K562 (cell line): ENCODE measurements around the gene SH2D4B. TPM values are rescaled to one million over a fixed set of nuclear protein-coding genes. Genes with fewer than 3 reads are reported as not detected.

Experiments
- DACH1 ChIP-seq: fragments of 450-650 bp; IDR thresholded peaks from 2 replicates; pipeline ENCODE4 v1.6.1; 2018; ENCODE audit not compliant: partially characterized antibody
- DMBX1 ChIP-seq: fragments of 250-450 bp; sonication (Bioruptor Pico); IDR thresholded peaks from 2 replicates; pipeline ENCODE4 v1.8.0; 2022; ENCODE audit warnings: inconsistent platforms, mild to moderate bottlenecking, moderate library complexity, borderline replicate concordance
- GATA2 ChIP-seq: sonication (generic); formaldehyde crosslinking; IDR thresholded peaks from 2 replicates; pipeline ENCODE4 v1.4.0; 2020; ENCODE audit warnings: mild to moderate bottlenecking, missing genetic modification reagents
- MYC ChIP-seq, 2 experiments: fragments of 250-450 bp in 1 of 2; sonication (Bioruptor Pico) in 1 of 2; IDR thresholded peaks; 2 replicates each; pipeline versions ENCODE4 v1.5.1 to v1.6.1; 2012 to 2021; ENCODE audit warnings: low read depth in 2 of 2, borderline replicate concordance in 1 of 2, improper control_type of control experiment in 1 of 2, low read length in 1 of 2, mild to moderate bottlenecking in 1 of 2, moderate library complexity in 1 of 2
- NCOA4 ChIP-seq: fragments of 450-650 bp; IDR thresholded peaks from 2 replicates; pipeline ENCODE4 v1.6.1; 2018; ENCODE audit warnings: mild to moderate bottlenecking; ENCODE audit not compliant: partially characterized antibody
- POLR2AphosphoS5 ChIP-seq: IDR thresholded peaks from 2 replicates; pipeline ENCODE4 v1.6.1; 2011; ENCODE audit warnings: mild to moderate bottlenecking, low read depth, low read length, moderate library complexity; ENCODE audit not compliant: control insufficient read depth, insufficient read depth
- RB1 ChIP-seq: fragments of 450-650 bp; IDR thresholded peaks from 2 replicates; pipeline ENCODE4 v1.6.1; 2017; ENCODE audit warnings: low read depth, mild to moderate bottlenecking
- RBBP5 ChIP-seq: fragments of 200-600 bp; sonication (generic); IDR thresholded peaks from 2 replicates; pipeline ENCODE4 v1.6.1; 2012; ENCODE audit warnings: borderline replicate concordance, mild to moderate bottlenecking, low read length, control low read depth, inconsistent platforms; ENCODE audit not compliant: insufficient read depth, poor library complexity, severe bottlenecking
- SMARCC2 ChIP-seq: fragments of 450-650 bp; IDR thresholded peaks from 2 replicates; pipeline ENCODE4 v1.6.1; 2017; ENCODE audit warnings: antibody characterized with exemption, moderate library complexity, mild to moderate bottlenecking, low read depth
- TARDBP ChIP-seq: fragments of 450-650 bp; IDR thresholded peaks from 2 replicates; pipeline ENCODE4 v1.6.1; 2016
- YBX1 ChIP-seq: fragments of 450-650 bp; IDR thresholded peaks from 2 replicates; pipeline ENCODE4 v1.7.1; 2016; ENCODE audit warnings: mild to moderate bottlenecking
- ZNF133 ChIP-seq: fragments of 250-450 bp; sonication (Bioruptor Pico); IDR thresholded peaks from 2 replicates; pipeline ENCODE4 v1.4.0; 2020; ENCODE audit warnings: mild to moderate bottlenecking
- ZNF444 ChIP-seq: fragments of 250-450 bp; sonication (Bioruptor Pico); IDR thresholded peaks from 2 replicates; pipeline ENCODE4 v1.4.0; 2020; ENCODE audit warnings: mild to moderate bottlenecking, moderate library complexity
- ZNF561 ChIP-seq: fragments of 450-650 bp; formaldehyde crosslinking; conservative IDR thresholded peaks from 2 replicates; pipeline ENCODE4 v1.4.0; 2020; ENCODE audit warnings: mild to moderate bottlenecking, moderate library complexity
- polyA plus RNA-seq, 8 experiments: library from polyadenylated mRNA; depleted of rRNA in 4 of 8; stranded (reverse) in 5 of 8; unstranded in 3 of 8; fragments of >200 nt; fragmentation: Nextera tagmentation in 2 of 8; fragmentation: Illumina TruSeq in 1 of 8; extraction: Ambion mirVana in 2 of 8; extraction: Trizol in 1 of 8; gene quantifications; 2 replicates each; pipeline versions ENCODE4 v1.2.1 to v1.2.3, GENCODE V29; 2011 to 2014; ENCODE audit warnings: inconsistent platforms in 1 of 8, missing spikeins in 1 of 8
- total RNA-seq, 7 experiments: library from RNA; depleted of rRNA in 6 of 7; stranded (reverse); fragments of >200 nt in 6 of 7; fragmentation: Illumina TruSeq in 2 of 7; extraction: Trizol in 2 of 7; gene quantifications; 2 replicates each; pipeline versions ENCODE4 v1.2.1 to v1.2.3, GENCODE V29; 2011 to 2021; ENCODE audit warnings: low replicate concordance in 1 of 7
- TF ChIP-seq, protein P1 (sequence below): sonication (generic); formaldehyde crosslinking; IDR thresholded peaks from 2 replicates; pipeline ENCODE4 v1.8.0; 2022; ENCODE audit warnings: mild to moderate bottlenecking, missing genetic modification reagents
- TF ChIP-seq, protein P2 (sequence below): sonication (generic); formaldehyde crosslinking; IDR thresholded peaks from 2 replicates; pipeline ENCODE4 v1.8.0; 2022; ENCODE audit warnings: mild to moderate bottlenecking, missing genetic modification reagents
- TF ChIP-seq, protein P3 (sequence below): fragments of 450-650 bp; formaldehyde crosslinking; conservative IDR thresholded peaks from 2 replicates; pipeline ENCODE4 v1.4.0; 2022; ENCODE audit warnings: mild to moderate bottlenecking, missing genetic modification characterization
- TF ChIP-seq, protein P4 (sequence below): IDR thresholded peaks from 2 replicates; pipeline ENCODE4 v1.6.1; 2011; ENCODE audit warnings: borderline replicate concordance, low read depth, mild to moderate bottlenecking, moderate library complexity, low read length; ENCODE audit not compliant: insufficient read depth, poor library complexity, severe bottlenecking

SH2D4B gene
- total and polyA plus RNA-seq, 9 of the 15 experiments (the other 6 are each of a cell fraction or from before 2014, with no cell fraction given), result 0.03 to 0.14 (median 0.04) TPM; not detected in 4

DNA sequence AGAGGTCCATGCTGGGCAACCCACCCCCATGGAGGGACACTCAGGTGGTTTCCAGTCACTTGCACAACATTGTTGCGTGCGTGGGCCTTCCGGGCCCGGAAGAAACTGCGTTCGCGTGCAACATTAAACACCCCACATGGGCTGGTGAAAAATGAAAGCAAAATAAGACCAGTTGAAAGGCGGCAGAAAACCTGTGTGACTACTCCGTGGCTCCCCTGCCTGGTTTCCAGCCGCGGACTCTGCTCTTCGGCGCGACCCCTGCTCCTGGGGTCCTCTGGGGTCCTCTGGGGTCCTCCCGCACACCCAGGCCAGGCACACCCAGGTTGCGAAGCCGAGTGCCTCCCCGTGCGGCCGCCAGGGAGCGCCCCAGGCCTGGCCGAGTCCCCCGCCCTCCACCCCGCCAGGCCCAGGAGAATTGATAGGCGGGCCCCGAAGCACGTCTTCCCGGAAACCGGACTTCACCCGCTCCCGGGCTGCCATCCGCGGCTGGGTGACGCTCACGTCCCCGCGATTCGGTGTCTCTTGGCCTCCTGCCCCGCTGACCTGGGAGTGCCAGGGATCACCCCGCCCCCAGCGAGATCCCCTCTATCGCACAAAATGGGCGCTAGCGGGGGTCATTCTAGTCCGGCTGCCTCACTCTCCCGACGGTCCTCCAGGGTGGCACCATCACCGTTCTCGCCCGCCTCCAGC lies 1.9 kb upstream of the SH2D4B start (continued):
- TF ChIP-seq, protein P1, sequence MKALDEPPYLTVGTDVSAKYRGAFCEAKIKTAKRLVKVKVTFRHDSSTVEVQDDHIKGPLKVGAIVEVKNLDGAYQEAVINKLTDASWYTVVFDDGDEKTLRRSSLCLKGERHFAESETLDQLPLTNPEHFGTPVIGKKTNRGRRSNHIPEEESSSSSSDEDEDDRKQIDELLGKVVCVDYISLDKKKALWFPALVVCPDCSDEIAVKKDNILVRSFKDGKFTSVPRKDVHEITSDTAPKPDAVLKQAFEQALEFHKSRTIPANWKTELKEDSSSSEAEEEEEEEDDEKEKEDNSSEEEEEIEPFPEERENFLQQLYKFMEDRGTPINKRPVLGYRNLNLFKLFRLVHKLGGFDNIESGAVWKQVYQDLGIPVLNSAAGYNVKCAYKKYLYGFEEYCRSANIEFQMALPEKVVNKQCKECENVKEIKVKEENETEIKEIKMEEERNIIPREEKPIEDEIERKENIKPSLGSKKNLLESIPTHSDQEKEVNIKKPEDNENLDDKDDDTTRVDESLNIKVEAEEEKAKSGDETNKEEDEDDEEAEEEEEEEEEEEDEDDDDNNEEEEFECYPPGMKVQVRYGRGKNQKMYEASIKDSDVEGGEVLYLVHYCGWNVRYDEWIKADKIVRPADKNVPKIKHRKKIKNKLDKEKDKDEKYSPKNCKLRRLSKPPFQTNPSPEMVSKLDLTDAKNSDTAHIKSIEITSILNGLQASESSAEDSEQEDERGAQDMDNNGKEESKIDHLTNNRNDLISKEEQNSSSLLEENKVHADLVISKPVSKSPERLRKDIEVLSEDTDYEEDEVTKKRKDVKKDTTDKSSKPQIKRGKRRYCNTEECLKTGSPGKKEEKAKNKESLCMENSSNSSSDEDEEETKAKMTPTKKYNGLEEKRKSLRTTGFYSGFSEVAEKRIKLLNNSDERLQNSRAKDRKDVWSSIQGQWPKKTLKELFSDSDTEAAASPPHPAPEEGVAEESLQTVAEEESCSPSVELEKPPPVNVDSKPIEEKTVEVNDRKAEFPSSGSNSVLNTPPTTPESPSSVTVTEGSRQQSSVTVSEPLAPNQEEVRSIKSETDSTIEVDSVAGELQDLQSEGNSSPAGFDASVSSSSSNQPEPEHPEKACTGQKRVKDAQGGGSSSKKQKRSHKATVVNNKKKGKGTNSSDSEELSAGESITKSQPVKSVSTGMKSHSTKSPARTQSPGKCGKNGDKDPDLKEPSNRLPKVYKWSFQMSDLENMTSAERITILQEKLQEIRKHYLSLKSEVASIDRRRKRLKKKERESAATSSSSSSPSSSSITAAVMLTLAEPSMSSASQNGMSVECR (CRISPR knock-in tag), result no peak; the same call in 1 of the 2 replicates
- TF ChIP-seq, protein P2, sequence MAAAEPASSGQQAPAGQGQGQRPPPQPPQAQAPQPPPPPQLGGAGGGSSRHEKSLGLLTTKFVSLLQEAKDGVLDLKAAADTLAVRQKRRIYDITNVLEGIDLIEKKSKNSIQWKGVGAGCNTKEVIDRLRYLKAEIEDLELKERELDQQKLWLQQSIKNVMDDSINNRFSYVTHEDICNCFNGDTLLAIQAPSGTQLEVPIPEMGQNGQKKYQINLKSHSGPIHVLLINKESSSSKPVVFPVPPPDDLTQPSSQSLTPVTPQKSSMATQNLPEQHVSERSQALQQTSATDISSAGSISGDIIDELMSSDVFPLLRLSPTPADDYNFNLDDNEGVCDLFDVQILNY (CRISPR knock-in tag), result no peak
- TF ChIP-seq YBX1 (no peak), SMARCC2 (no peak), DACH1 (no peak), TARDBP (no peak), RBBP5 (no peak), NCOA4 (no peak), RB1 (peak; percentile 73; the same call in 1 of the 2 replicates), GATA2 (CRISPR knock-in tag) (no peak), DMBX1 (CRISPR knock-in tag) (no peak), ZNF561 (CRISPR knock-in tag) (no peak), POLR2AphosphoS5 (no peak), ZNF444 (CRISPR knock-in tag) (no peak), ZNF133 (CRISPR knock-in tag) (no peak), MYC (IDR thresholded peaks at IDR 0.05; ENCODE audit: low read depth, low read length) (peak; percentile 56; the same call in 1 of the 2 replicates), MYC (CRISPR knock-in tag; IDR thresholded peaks at IDR 0.05; ENCODE audit: borderline replicate concordance, low read depth) (no peak)
- TF ChIP-seq, protein P3, sequence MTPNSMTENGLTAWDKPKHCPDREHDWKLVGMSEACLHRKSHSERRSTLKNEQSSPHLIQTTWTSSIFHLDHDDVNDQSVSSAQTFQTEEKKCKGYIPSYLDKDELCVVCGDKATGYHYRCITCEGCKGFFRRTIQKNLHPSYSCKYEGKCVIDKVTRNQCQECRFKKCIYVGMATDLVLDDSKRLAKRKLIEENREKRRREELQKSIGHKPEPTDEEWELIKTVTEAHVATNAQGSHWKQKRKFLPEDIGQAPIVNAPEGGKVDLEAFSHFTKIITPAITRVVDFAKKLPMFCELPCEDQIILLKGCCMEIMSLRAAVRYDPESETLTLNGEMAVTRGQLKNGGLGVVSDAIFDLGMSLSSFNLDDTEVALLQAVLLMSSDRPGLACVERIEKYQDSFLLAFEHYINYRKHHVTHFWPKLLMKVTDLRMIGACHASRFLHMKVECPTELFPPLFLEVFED (CRISPR knock-in tag), result no peak
- TF ChIP-seq, protein P4, sequence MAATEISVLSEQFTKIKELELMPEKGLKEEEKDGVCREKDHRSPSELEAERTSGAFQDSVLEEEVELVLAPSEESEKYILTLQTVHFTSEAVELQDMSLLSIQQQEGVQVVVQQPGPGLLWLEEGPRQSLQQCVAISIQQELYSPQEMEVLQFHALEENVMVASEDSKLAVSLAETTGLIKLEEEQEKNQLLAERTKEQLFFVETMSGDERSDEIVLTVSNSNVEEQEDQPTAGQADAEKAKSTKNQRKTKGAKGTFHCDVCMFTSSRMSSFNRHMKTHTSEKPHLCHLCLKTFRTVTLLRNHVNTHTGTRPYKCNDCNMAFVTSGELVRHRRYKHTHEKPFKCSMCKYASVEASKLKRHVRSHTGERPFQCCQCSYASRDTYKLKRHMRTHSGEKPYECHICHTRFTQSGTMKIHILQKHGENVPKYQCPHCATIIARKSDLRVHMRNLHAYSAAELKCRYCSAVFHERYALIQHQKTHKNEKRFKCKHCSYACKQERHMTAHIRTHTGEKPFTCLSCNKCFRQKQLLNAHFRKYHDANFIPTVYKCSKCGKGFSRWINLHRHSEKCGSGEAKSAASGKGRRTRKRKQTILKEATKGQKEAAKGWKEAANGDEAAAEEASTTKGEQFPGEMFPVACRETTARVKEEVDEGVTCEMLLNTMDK, result peak; percentile 96
